HG02943 (cell line): ENCODE results near the gene LRMDA.
"Not testable (repeated sequence)": the region's sequence is repeated elsewhere in the genome, so short reads cannot be mapped to it uniquely, and the experiment has no call there.

ENCODE experiments used
- ATAC-seq: cut with Tn5 transposase; IDR thresholded peaks from one replicate; pipeline ENCODE4 v1.9.1; 2021; ENCODE audit warnings: mild to moderate bottlenecking, low read depth, moderate library complexity; ENCODE audit not compliant: unreplicated experiment

Gene LRMDA

DNA sequence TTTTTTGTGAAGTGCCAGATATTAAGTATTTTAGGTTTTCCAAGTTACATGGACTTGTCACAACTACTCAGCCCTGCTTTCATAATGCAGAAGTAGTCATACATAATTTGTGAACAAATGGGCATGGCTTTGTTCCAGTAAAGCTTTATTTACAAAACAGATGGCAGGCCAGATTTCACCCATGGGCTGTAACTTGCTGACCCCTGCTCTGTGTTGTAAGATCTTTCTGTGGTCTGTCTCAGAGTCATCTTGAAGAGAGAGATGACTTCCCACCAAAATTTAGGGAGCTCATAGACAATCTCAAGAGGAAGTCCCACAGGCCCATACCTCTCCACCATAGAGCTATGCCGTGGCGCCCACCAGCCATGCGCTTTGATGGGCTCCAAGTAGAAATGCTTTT lies 616.1 kb downstream of the LRMDA start:
- no peak for ATAC-seq

DNA sequence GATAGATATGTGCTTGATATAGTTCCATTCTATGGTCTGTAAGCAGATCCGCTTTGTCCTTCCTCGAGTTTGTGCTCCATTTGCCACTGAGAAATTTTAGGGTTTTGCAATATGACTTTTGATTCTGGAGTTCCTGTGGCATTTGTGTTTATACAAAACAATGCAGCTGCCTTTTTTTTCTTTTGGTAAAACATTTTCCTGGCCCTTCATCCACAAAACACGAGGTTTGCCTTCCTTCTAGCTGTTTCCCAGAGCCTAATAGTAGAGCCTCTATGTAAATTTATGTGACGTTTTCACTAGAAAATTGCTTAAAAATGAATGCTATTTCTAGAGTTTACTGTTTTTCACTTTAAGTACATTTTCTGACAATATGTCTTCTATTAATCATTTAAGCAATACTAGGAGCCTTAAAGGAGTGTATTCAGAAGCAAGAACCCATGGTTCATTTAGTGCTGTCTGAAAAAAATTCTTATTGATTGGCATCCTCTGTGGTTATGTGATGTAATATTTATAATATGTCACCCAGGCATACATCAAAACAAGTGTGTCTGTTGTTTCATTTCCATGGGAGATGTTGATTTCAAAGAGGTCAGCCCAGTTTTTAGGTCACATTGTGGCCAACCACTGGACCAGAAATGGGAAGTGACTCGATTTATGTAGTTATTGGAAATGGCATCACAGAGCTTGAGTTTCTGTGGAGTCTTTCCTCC lies 618.3 kb downstream of the LRMDA start:
- ATAC-seq: no peak

DNA sequence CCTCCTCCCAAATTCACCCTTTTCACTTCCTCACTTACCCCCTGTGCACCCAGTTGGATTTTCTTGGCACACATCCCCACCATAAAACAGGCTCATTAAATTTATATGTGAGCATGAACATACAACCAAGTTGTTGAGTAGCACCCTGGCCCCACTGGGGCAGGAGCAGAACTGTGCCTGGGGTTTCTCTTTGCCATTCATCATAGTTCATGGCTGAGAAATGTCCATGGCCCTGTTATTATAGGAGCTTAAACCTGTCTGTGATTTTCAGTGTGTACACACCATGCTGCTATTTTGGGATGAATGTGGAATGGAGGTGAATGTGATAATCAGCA lies 618.8 kb downstream of the LRMDA start:
- ATAC-seq: no peak

DNA sequence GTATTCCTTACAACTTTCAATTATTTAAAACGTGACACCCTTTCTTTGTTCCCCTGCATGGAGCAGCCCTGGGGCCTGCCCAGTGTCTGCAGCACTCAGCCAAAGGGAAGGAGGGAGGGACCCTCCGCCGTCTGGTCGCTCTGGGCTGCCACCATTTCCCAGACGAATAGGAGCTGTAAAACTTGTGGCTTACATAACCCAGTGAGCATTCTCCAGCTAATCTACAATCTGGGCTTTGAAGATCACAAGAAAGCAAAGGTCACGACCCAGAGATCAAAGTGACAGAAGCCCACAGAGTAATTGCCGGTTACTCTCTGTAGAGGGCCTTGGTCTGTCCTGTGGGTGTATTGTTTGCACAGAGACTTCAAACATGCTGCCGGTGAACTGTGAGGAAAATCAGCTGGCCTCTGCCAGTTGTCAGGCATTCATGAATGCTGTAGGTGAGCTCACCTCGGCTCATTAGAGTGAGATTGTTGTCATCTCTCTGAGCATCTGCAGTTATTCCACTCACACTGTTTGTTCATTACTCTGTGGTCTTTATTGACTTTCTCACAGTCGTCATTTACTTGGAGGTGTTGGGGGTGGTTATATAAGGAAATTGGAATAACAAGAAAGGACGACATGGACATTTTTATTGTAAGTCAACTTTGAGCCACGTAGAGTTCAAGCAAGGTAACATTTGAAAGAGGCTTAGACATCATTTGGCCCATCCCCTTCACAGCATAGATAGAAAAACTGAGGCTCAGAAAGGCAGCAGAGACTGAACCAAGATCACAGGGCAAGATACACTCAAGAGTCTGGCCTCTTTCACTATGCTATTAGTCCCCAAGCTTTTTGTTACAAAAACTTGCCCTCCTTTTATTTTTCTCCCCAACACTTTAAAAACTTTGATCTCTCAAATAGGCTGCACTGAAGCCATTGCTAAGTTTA lies 619.8 kb downstream of the LRMDA start:
- no peak for ATAC-seq

DNA sequence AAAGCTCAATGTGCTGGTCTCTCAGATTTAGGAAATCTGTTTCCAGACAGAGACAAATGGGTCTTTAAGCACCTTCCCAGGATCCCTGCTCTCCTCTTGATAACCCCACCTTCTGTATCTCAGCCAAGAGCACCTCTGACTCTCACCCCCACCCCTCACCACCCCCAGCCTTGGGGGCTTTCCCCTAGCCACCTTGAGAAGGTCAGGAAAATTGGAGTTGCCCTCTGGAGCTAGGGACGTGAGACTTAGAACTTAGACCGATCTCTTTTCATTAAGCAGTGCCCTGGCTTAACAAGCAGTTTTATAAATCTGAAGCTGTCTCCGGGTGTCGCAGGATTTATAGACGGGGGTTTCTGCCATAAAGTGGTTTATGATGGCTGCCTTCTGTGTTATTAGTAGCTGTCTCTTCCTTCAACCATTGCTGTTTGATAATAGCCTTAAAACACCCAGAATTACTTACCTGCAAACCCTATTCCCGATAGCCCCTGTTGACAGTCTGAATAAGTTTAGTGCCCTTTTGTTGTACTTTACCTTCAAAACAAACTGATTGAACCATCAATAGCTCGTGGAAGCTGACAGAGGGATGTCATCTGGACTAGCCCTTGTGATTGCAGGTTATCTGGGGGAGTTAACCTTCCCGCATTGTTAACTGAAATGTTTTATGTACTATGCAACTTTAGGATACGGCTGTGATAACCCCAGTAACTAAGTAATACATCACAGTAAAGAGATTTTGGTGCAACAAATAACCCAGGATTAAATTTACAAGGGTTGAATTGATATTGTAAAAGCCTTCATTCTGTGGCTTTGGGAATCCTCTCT lies 621.5 kb downstream of the LRMDA start:
- no peak for ATAC-seq

DNA sequence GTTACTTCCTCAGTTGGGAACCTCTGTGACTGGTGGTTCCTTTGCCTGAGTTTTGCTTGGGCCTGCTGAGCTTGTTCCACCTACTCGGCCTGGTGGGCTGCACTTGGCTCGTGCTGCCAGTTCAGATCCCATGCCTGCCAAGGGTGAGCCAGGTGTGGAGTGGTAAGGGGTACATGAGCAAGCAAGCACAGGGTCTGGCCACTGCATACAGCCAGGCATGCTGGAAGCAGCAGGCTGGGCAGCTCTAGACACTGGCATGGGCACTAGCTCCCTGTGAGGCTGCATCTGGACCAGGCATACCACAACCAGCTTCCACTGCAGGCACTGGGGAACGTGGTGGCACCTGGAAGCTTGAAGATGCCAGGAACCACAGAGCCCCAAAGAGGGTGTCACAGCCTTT lies 624.0 kb downstream of the LRMDA start:
- no peak for ATAC-seq

DNA sequence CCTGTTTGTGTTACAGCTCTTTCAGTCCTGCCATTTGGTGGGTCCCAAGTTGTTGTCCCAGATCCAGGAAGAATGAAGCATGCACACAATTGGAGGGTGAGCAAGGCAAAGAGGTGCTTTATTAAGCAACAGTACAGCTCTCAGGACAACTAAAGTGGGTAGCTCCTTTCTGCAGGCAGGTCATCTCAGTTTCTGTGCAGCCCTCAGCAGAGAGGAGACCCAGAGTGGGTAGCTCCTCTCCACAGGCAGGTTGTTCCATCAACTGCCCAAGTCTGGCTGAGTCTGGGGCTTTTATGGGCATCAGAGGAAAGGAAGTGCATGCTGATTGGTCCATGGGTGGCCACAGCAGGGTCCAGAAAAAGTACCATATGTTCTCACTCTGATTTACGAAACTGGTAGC lies 624.5 kb downstream of the LRMDA start:
- ATAC-seq: no peak

DNA sequence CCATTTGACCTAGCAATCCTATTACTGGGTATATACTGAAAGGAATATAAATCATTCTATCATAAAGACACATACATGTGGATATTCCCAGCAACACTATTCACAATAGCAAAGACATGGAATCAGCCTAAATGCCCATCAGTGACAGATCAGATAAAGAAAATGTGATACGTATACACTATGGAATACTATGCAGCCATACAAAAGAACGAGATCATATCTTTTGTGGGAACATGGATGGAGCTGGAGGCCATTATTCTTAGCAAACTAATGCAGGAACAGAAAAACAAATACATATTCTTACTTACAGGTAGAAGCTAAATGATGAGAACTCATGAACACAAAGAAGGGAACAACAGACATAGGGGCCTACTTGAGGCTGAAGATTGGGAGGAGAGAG lies 629.6 kb downstream of the LRMDA start:
- not testable (repeated sequence) for ATAC-seq

DNA sequence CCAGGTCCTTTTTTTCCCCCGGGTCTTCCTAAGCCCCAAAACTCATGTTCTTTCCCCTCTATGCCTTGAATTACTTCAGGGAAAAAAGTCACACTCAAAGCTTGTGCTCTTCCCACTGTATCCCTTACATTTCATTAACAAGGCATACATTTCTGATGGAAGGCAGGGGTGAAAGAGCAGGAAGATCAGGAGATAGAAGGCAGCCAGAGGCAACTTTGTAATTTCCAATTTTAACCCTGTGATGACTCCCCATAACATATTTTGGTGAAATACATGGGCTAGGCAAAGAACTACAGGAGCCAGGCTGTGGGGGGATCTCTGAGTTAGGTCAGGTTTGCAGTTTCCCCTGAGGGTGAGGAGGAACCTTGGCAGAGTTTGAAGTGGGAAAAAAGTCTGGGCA lies 635.0 kb downstream of the LRMDA start:
- ATAC-seq: no peak

DNA sequence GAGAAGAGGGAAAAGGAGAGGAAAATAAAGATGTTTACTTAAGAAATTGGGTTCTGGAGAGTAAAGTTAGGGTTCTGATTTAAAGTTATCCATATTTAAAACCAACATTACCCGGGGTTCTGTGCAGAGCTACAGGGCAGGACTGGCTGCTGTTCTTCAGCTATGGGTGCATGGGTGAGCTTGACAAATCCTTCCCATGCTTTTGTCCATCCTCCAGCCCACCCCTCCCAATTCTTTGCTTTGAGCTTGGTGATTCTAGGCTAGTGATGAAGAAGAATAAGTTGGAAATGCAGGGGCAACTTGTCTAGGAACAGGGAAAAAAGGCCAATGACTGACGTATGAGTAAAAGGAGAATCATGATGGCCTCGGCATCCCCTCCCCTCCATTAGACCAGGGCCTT lies 636.0 kb downstream of the LRMDA start:
- no peak for ATAC-seq

DNA sequence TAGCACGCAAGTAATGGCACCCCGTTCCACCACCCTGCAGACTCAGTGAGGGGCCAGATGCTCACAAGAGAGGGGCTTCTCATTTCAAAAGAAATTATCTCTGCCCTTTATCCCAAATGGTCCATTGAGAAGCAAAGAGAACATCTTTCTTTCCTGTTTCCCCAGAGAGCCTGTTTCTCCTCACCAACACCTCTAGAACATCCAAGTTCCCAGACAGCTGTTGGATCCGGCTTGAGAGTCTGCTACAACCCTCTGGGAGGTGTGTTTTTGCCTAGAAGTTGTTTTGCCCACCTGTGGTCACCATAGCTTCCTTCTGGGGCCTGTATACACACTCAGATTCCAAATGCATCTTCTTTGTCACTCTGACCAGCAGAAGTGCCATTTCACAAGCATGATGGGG lies 637.4 kb downstream of the LRMDA start:
- ATAC-seq: no peak

DNA sequence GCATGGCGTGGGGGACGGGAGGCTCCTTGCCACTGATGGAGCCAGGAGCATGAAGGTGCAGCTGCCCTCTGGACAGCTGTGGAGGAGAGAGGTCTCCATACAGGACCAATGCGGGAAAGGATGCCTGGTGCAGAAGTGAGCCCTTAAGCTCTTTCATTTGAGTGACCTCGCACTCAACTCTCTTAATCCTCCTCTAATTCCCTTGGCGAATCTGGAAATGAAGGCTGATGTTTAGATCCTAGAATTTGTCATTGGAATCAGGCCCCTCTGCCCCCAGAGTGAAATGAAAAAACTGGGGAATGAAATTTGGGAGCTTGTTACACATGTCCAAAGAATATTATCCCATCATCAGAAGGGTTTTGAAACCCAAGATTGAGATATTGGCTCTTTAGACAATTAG lies 639.5 kb downstream of the LRMDA start:
- no peak for ATAC-seq

DNA sequence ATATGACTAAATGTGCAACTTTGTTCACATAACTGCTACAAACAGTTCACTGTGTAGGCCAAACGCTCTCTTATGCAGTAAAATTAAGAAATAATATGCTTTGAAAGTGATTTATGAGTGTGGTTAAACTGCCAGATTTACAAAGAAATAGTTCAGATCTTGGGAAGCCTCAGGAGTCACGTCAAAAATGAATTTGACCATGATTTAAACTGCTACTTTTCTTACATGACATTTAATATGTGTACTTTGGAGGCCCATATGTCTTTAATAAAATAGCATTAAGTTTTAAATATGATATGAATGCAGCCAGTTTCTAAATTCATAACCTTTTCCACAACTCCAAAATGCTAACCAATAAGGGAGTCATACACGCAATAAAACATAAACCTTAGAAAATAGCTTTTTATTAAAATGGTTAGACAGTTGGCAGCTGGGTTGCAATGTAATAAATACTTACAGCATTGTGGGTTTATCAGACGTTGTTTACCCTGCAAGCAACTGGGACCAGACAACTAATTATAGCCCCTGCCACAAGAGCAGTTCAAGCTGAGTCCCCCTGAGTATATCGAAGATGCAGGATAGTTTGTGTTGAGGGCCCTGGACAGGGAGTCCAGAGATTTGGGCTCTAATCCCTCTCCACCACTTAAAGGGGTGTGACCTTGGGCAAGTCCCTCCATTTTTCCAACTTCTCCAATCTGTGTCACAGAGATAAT lies 640.4 kb downstream of the LRMDA start:
- ATAC-seq: no peak

DNA sequence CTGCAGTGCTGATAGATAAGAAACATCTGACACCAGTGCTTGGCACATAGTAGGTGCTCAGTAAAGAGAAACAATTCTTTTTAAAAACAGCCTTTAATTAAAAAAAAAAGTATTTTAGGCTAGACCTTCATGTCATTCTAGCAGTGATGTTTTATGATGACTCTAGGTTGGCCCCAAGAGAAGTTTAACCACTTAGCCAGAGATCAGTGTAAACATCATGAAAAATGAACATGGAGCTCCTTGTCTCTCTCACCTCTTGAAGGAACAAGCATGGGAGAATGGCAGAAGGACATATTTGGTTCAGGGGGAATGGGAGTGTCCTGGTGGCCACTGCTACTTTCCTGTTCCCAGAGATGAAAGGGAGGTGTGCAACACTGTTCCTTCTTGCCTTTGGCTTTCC lies 641.0 kb downstream of the LRMDA start:
- ATAC-seq: no peak

DNA sequence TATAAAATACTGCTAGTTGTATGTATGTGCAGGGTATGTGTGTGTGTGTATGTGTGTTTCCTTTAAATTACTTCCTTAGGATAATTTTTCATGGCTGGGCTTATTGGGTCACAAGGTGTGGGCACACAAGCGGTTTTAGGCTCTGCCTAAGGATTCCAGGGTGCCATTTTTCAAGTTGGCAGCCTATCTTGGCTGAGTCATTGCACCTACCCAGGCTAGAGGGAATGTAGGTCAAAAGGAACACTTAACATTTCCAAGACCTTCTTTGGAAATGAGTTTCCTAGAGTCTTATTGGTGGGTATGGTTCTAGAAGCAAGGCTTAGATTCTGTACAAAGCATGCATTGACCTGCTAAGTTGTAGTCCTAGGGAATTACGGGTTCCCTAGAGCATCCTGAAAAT lies 642.1 kb downstream of the LRMDA start:
- ATAC-seq: no peak

DNA sequence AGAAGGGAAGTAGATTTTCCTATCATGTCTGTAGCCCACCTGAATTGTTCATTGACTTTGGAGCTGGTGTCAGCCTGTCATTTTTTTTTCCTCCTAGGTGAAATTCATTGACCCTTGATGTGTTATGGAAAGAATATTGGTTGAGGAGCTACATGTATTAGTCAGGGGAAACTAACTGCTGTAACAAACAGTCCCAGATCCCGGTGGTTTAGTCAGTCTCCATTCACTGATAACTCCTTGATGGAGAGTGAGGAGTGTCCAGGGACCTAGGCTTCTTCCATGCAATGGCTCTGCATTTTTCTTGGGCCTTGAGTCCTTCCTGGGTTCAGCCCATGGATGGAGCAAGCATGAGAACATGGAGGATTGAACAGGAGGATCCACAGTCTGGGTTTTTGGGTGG lies 643.2 kb downstream of the LRMDA start:
- no peak for ATAC-seq

DNA sequence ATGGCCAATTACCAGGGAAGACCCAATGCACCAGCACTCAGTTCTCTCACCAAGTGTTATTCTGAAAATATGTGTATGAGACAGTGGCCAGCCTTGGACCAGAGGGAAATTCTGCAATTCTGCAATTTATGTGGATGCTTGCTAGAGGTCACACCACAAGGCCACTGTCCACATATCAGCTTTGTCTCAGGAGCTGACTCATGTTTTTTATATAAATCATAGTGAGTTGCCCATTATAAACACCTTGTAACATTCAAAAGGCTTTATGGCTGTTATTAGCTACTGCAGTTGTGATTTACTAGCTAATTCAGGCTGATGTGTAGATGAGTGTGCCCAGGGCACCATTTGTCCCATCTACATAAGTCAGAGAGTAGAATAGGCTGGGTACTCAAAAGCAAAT lies 649.0 kb downstream of the LRMDA start:
- no peak for ATAC-seq

DNA sequence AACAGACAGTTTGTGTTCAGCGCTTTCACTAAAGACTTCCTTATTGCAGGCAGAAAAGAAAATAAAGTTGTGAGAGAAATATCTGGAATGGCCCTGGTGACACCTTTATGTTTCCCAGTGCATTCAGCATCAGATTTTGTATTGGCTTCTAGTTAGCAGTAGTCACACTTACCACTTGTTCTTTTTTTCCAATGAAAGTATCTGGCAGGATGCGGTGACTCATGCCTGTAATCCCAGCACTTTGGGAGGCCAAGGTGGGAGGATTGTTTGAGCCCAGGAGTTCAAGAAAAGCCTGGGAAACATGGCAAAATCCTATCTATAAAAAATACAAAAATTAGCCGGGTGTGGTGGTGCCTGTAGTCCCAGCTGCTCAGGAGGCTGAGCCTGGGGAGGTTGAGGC lies 649.6 kb downstream of the LRMDA start:
- ATAC-seq: no peak

DNA sequence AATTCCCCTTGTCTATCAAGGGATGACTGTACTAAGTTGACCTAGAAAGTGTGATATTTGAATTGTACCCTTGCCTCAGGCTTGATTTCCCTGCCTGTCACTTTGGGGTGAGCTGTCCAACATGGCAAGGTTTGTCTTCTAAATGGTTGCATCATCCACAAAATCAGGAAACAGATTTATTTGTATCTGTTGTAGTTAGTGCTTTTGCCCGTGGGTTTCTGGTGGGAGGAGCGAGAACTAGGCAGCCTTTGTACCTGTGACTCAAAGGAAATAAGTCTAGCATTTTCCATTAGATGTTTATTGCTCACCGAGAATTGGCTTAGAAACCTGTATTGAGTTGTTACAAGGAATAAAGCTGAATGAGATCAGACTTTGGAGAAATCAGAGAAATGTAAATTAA lies 650.8 kb downstream of the LRMDA start:
- ATAC-seq: no peak

DNA sequence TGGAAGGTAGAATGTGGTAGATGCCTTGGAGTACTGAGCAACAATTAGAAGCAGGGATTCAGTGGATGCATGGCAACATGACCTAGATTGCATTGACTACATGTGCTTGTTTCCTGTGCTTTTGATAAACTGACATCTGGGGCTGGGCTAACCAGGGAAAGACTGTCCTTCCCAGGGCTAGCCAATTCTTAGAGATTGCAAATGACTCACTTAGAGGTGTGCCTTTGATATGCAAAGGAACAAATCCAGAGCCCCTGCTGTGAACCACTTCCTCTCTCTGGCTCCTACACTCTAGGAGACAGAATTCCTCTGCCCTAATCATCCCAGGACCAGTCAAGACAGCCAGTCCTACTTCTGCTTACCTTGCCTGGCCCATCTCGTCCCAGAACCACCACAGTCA lies 651.5 kb downstream of the LRMDA start:
- ATAC-seq: no peak
